ENCODE results near the gene METTL9. TPM values are rescaled to one million over a fixed set of nuclear protein-coding genes. Genes with fewer than 3 reads are reported as not detected.

METTL9 gene
- total and polyA plus RNA-seq, 9 of the 15 experiments (the other 6 are each of a cell fraction or from before 2014, with no cell fraction given) = 12.2 to 107 (median 79.1) TPM

- intact Hi-C loops (cut with micrococcal nuclease) = no loop called here
- CTCF ChIA-PET (ENCODE audit: low intra/inter-chr PET ratio) = no interaction called here
- no peak for ATAC-seq
Measured at GRCh38 chr16:21563676-21564075, 35.7 kb upstream of the METTL9 start.

More at GRCh38 chr16:21563676-21564075, 35.7 kb upstream of the METTL9 start:
- no peak for DNase-seq (ENCODE audit: extremely low read depth in 1 of 4, low spot score in 3 of 4)
- BruUV-seq (replicated peaks) = no TSS peak
- Histone ChIP-seq H3K27me3 (ENCODE audit: control insufficient read depth in 2 of 2, insufficient read depth in 2 of 2, low read length in 2 of 2) (peaks cover 6 to 12% of the 10 kb centered on the region in 2 experiments; a peak in 4 of 5 replicates), H3K4me1 (replicated peaks in 1 of 2; ENCODE audit: control insufficient read depth in 2 of 2, insufficient read depth in 2 of 2, low read length in 2 of 2) (no peaks in the 10 kb centered on the region), H2AFZ (ENCODE audit: low read depth, low read length) (no peak overlapping the region), H3K9me1 (ENCODE audit: control insufficient read depth, insufficient read depth, low read length) (peaks cover 4% of the 10 kb centered on the region), H3K9me3 (replicated peaks; ENCODE audit: control insufficient read depth, insufficient read depth, low read depth, low read length) (no peaks in the 10 kb centered on the region), H3K79me2 (ENCODE audit: control insufficient read depth, insufficient read depth, low read length) (no peaks in the 10 kb centered on the region), H3K36me3 (ENCODE audit: control insufficient read depth, insufficient read depth, low read length) (no peaks in the 10 kb centered on the region), H3K27ac (ENCODE audit: extremely low read depth, low read depth, low read length) (no peak overlapping the region), H3K9ac (ENCODE audit: insufficient read depth in 1 of 2, low read depth in 2 of 2, low read length in 2 of 2) (no peak overlapping the region), H3K4me2 (ENCODE audit: insufficient read depth, low read length) (no peak overlapping the region), H3K4me3 (no peak overlapping the region), H4K20me1 (replicated peaks; ENCODE audit: control insufficient read depth, insufficient read depth, low read length) (no peaks in the 10 kb centered on the region; the same call in 1 of the 2 replicates)
- WGBS (ENCODE audit: insufficient coverage, low coverage, missing lambda C conversion rate) = 16% methylated on average over 2 of the region's 2 CpGs
- in situ Hi-C loops (cut with MboI) = loop anchor here (25.0 kb wide), 1 partner anchor 251 kb away; no protein-coding TSS in a partner anchor
- TF ChIP-seq, protein P1, sequence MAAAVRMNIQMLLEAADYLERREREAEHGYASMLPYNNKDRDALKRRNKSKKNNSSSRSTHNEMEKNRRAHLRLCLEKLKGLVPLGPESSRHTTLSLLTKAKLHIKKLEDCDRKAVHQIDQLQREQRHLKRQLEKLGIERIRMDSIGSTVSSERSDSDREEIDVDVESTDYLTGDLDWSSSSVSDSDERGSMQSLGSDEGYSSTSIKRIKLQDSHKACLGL (CRISPR knock-in tag; IDR thresholded peaks at IDR 0.05; ENCODE audit: borderline replicate concordance, poor library complexity, severe bottlenecking) = no peak
- TF ChIP-seq MYNN (IDR thresholded peaks at IDR 0.05) (no peak), MYNN (CRISPR knock-in tag; IDR thresholded peaks at IDR 0.05) (no peak), RBM14 (IDR thresholded peaks at IDR 0.05; ENCODE audit: borderline replicate concordance, insufficient read depth, low read depth, low read length) (no peak), SMC3 (conservative IDR thresholded peaks at IDR 0.05; ENCODE audit: insufficient read depth, low read depth, low read length) (no peak), ZNF212 (CRISPR knock-in tag; IDR thresholded peaks at IDR 0.05) (no peak), CCNT2 (IDR thresholded peaks at IDR 0.05; ENCODE audit: borderline replicate concordance, extremely low read depth, insufficient read length, low read depth, low read length) (no peak), STAT5A (IDR thresholded peaks at IDR 0.05; ENCODE audit: borderline replicate concordance, low read length) (no peak), ETV1 (tag; conservative IDR thresholded peaks at IDR 0.05; ENCODE audit: low read depth) (no peak), FOXJ2 (tag; IDR thresholded peaks at IDR 0.05) (no peak), LARP7 (IDR thresholded peaks at IDR 0.05) (no peak), TEAD1 (CRISPR knock-in tag; IDR thresholded peaks at IDR 0.05) (no peak), FOXJ3 (CRISPR knock-in tag; IDR thresholded peaks at IDR 0.05) (no peak), NBN (IDR thresholded peaks at IDR 0.05; ENCODE audit: low read depth) (no peak)
- TF ChIP-seq, protein P2, sequence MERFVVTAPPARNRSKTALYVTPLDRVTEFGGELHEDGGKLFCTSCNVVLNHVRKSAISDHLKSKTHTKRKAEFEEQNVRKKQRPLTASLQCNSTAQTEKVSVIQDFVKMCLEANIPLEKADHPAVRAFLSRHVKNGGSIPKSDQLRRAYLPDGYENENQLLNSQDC (CRISPR knock-in tag; IDR thresholded peaks at IDR 0.05) = no peak
- TF ChIP-seq, protein P3, sequence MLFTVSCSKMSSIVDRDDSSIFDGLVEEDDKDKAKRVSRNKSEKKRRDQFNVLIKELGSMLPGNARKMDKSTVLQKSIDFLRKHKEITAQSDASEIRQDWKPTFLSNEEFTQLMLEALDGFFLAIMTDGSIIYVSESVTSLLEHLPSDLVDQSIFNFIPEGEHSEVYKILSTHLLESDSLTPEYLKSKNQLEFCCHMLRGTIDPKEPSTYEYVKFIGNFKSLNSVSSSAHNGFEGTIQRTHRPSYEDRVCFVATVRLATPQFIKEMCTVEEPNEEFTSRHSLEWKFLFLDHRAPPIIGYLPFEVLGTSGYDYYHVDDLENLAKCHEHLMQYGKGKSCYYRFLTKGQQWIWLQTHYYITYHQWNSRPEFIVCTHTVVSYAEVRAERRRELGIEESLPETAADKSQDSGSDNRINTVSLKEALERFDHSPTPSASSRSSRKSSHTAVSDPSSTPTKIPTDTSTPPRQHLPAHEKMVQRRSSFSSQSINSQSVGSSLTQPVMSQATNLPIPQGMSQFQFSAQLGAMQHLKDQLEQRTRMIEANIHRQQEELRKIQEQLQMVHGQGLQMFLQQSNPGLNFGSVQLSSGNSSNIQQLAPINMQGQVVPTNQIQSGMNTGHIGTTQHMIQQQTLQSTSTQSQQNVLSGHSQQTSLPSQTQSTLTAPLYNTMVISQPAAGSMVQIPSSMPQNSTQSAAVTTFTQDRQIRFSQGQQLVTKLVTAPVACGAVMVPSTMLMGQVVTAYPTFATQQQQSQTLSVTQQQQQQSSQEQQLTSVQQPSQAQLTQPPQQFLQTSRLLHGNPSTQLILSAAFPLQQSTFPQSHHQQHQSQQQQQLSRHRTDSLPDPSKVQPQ (CRISPR knock-in tag; IDR thresholded peaks at IDR 0.05; ENCODE audit: borderline replicate concordance) = no peak
- no peak for FAIRE-seq
- POLR2A ChIA-PET = interaction anchor here (0.9 kb wide), 1 partner anchor 56 kb away, joined by 6 read pairs; no protein-coding TSS in a partner anchor

Data from K562 (cell line).